ENCODE data around the gene PTPA.

The PTPA gene

GRCh38 chr9:129110740-129111527 is at the start of gene PTPA, which contains the start of gene CRAT:
PTPA (plus strand) TSS chr9:129111415; CDS start chr9:129111601, 186 bp downstream.
CRAT (minus strand) TSS chr9:129110793; CDS start chr9:129110509, 284 bp downstream.
- peak; percentile 92 to 97 for DNase-seq (ENCODE audit: low read depth in 2 of 2)

GRCh38 chr9:129063061-129063460 is 48.2 kb upstream of the PTPA start:
- no peak for DNase-seq (ENCODE audit: low read depth in 2 of 2)

- DNase-seq (ENCODE audit: low read depth in 2 of 2): no peak
Observed at GRCh38 chr9:129064499-129064908, 46.7 kb upstream of the PTPA start.

GRCh38 chr9:129068110-129068509 is 43.1 kb upstream of the PTPA start:
- DNase-seq (ENCODE audit: low read depth in 2 of 2): no peak

GRCh38 chr9:129068990-129069861 is 42.0 kb upstream of the PTPA start:
- peak; percentile 12 to 38 for DNase-seq (ENCODE audit: low read depth in 2 of 2)

- no peak for DNase-seq (ENCODE audit: low read depth in 2 of 2)
Observed at GRCh38 chr9:129069862-129070641, 41.2 kb upstream of the PTPA start.

- no peak for DNase-seq (ENCODE audit: low read depth in 2 of 2)
Observed at GRCh38 chr9:129070696-129071525, 40.3 kb upstream of the PTPA start.

GRCh38 chr9:129071526-129072126 is 39.6 kb upstream of the PTPA start:
- DNase-seq (ENCODE audit: low read depth in 2 of 2): no peak

GRCh38 chr9:129072171-129072570 is 39.0 kb upstream of the PTPA start:
- DNase-seq (ENCODE audit: low read depth in 2 of 2): no peak

GRCh38 chr9:129073404-129073803 is 37.8 kb upstream of the PTPA start:
- DNase-seq (ENCODE audit: low read depth in 2 of 2): no peak

GRCh38 chr9:129074106-129074505 is 37.1 kb upstream of the PTPA start:
- DNase-seq (ENCODE audit: low read depth in 2 of 2): no peak

- DNase-seq (ENCODE audit: low read depth in 2 of 2): no peak
Observed at GRCh38 chr9:129075996-129076639, 35.1 kb upstream of the PTPA start.

GRCh38 chr9:129076640-129077037 is 34.6 kb upstream of the PTPA start:
- DNase-seq (ENCODE audit: low read depth in 2 of 2): no peak

- no peak for DNase-seq (ENCODE audit: low read depth in 2 of 2)
Observed at GRCh38 chr9:129077236-129077635, 34.0 kb upstream of the PTPA start.

GRCh38 chr9:129078691-129079503 is 32.3 kb upstream of the PTPA start:
- no peak for DNase-seq (ENCODE audit: low read depth in 2 of 2)

GRCh38 chr9:129079829-129080228 is 31.4 kb upstream of the PTPA start:
- DNase-seq (ENCODE audit: low read depth in 2 of 2): no peak

GRCh38 chr9:129080298-129080600 is 31.0 kb upstream of the PTPA start:
- DNase-seq (ENCODE audit: low read depth in 2 of 2): no peak

GRCh38 chr9:129080601-129081387 is 30.4 kb upstream of the PTPA start, which contains the start of gene DOLPP1:
DOLPP1 (plus strand) TSS chr9:129081111; CDS start chr9:129081132, 21 bp downstream.
- peak; percentile 98 to 99 for DNase-seq (ENCODE audit: low read depth in 2 of 2)

Data from stimulated activated CD4-positive, alpha-beta T cell treated with anti-CD3 and anti-CD28 coated beads, Interleukin-15, amount 100 ng/mL, for 48 hours (primary cell).